Astrocyte (in vitro differentiated cells and primary cell): ENCODE measurements around the gene ANKRD33B. TPM values are rescaled to one million over a fixed set of nuclear protein-coding genes. Genes with fewer than 3 reads are reported as not detected.

Source experiments
- DNase-seq: peaks from one replicate; pipeline ENCODE4 v3.0.0-alpha.2; 2010; ENCODE audit warnings: low read depth
- FAIRE-seq: peaks from 2 replicates; lab custom pipeline; 2011; peaks lifted over from hg19 to GRCh38; lab: Jason Lieb, UNC
- H2AFZ ChIP-seq: 2 replicates; pipeline ENCODE4 v1.6.0; 2012; ENCODE audit warnings: low read depth, low read length, inconsistent platforms
- H3K27ac ChIP-seq: 2 replicates; pipeline ENCODE4 v1.5.1; 2011; ENCODE audit warnings: low read depth, low read length, inconsistent platforms
- H3K27me3 ChIP-seq: 2 replicates; pipeline ENCODE4 v1.6.0; 2011; ENCODE audit warnings: low read length, inconsistent platforms; ENCODE audit not compliant: insufficient read depth
- H3K36me3 ChIP-seq: 2 replicates; pipeline ENCODE4 v1.5.1; 2011; ENCODE audit warnings: low read length, inconsistent platforms; ENCODE audit not compliant: insufficient read depth
- H3K4me1 ChIP-seq: 2 replicates; pipeline ENCODE4 v1.5.1; 2011; ENCODE audit warnings: low read length, inconsistent platforms; ENCODE audit not compliant: insufficient read depth
- H3K4me2 ChIP-seq: 2 replicates; pipeline ENCODE4 v1.6.0; 2012; ENCODE audit warnings: low read length, inconsistent platforms
- H3K4me3 ChIP-seq: 2 replicates; pipeline ENCODE4 v1.5.1; 2011; ENCODE audit warnings: low read depth, mild to moderate bottlenecking, low read length, inconsistent platforms; ENCODE audit not compliant: insufficient read depth
- H3K79me2 ChIP-seq: 2 replicates; pipeline ENCODE4 v1.6.0; 2012; ENCODE audit warnings: mild to moderate bottlenecking, low read length, inconsistent platforms; ENCODE audit not compliant: insufficient read depth
- H3K9ac ChIP-seq: 2 replicates; pipeline ENCODE4 v1.6.0; 2012; ENCODE audit warnings: mild to moderate bottlenecking, low read length, inconsistent platforms
- H3K9me3 ChIP-seq: 2 replicates; pipeline ENCODE4 v1.5.1; 2012; ENCODE audit warnings: low read depth, mild to moderate bottlenecking, low read length, inconsistent platforms; ENCODE audit not compliant: insufficient read depth
- H4K20me1 ChIP-seq: 2 replicates; pipeline ENCODE4 v1.6.0; 2012; ENCODE audit warnings: low read length, inconsistent platforms; ENCODE audit not compliant: insufficient read depth
- H3K27ac Mint-ChIP-seq: one replicate; pipeline ENCODE4 v1.8.0; 2021; ENCODE audit warnings: mild to moderate bottlenecking, mixed read lengths; ENCODE audit not compliant: unreplicated experiment
- H3K27me3 Mint-ChIP-seq: one replicate; pipeline ENCODE4 v1.8.0; 2021; ENCODE audit warnings: low read depth, mixed read lengths; ENCODE audit not compliant: unreplicated experiment
- H3K36me3 Mint-ChIP-seq: one replicate; pipeline ENCODE4 v1.8.0; 2021; ENCODE audit warnings: low read depth, mixed read lengths; ENCODE audit not compliant: unreplicated experiment
- H3K4me1 Mint-ChIP-seq: one replicate; pipeline ENCODE4 v1.8.0; 2021; ENCODE audit warnings: low read depth, mixed read lengths; ENCODE audit not compliant: unreplicated experiment
- H3K4me3 Mint-ChIP-seq: one replicate; pipeline ENCODE4 v1.8.0; 2021; ENCODE audit warnings: mild to moderate bottlenecking, moderate library complexity, mixed read lengths; ENCODE audit not compliant: unreplicated experiment
- H3K9me3 Mint-ChIP-seq: one replicate; pipeline ENCODE4 v1.8.0; 2021; ENCODE audit warnings: mild to moderate bottlenecking, mixed read lengths; ENCODE audit not compliant: unreplicated experiment
- EZH2 ChIP-seq: IDR thresholded peaks from 2 replicates; pipeline ENCODE4 v1.6.1; 2012; ENCODE audit warnings: mild to moderate bottlenecking, low read length, inconsistent platforms; ENCODE audit not compliant: insufficient read depth
- total RNA-seq: library from RNA; stranded (reverse); gene quantifications from 2 replicates; pipeline ENCODE4 v1.2.1, GENCODE V29; 2021
- TF ChIP-seq, protein P1 (sequence below): IDR thresholded peaks from 2 replicates; pipeline ENCODE4 v1.5.1; 2011; ENCODE audit warnings: low read depth, mild to moderate bottlenecking, inconsistent platforms, low read length, moderate library complexity; ENCODE audit not compliant: insufficient read depth

The ANKRD33B gene
- total RNA-seq, 1 donor from 2014 or later = 22.7 TPM

DNA sequence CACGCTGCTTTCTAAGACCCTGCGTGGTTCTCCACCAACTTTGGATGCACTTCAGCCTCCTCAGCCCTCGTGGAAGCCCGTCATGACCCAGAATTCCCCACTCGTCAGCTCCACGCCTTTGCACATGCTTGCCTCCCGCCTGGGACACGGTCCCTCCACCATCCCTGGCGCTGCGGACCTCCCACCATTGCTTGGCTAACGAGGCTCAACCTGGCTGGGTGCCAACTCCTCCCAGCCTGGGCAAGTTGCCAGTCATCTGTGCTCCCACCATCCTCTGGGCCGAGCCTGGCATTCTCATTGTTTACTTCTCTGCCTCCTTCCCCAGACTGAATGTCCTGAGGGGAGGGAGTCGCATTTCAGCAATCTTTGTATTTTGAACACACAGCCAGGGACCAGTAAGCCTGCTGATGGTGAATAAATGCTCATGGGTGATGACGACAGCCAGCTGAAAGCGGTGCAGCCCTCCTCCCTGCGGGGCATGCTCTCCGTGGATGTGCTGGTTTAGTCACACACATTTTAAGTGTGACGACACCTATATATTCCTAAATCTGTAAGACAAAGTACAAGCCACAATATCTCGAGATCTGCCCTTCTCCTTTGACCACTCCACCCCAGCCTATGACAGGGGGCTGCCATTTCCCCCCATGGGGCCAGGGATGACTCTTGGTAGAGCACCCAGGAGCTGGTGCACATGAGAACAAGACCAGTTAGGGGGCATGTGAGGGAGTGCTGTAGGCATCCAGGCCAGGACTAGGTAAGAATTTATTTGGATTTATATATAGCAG lies 37.6 kb downstream of the ANKRD33B start:
- DNase-seq (peak; percentile 87), FAIRE-seq (no peak)
- Histone ChIP-seq H3K4me2 (peak overlapping the region; percentile 77), H4K20me1 (no peaks in the 10 kb centered on the region), H3K27ac (peak overlapping the region; percentile 34), H3K4me1 (peaks cover 27% of the 10 kb centered on the region), H3K9ac (peak overlapping the region; percentile 52), H3K9me3 (no peaks in the 10 kb centered on the region), H3K4me3 (peak overlapping the region; percentile 30), H2AFZ (peak overlapping the region; percentile 22), H3K36me3 (no peaks in the 10 kb centered on the region), H3K27me3 (no peaks in the 10 kb centered on the region), H3K79me2 (no peaks in the 10 kb centered on the region)
- Mint-ChIP-seq H3K4me1 (peaks cover 45% of the 10 kb centered on the region), H3K36me3 (peaks cover 2% of the 10 kb centered on the region), H3K27ac (peak overlapping the region; percentile 69), H3K4me3 (peak overlapping the region; percentile 64), H3K27me3 (no peaks in the 10 kb centered on the region), H3K9me3 (peaks cover 6% of the 10 kb centered on the region)
- no peak for TF ChIP-seq EZH2
- TF ChIP-seq, protein P1, sequence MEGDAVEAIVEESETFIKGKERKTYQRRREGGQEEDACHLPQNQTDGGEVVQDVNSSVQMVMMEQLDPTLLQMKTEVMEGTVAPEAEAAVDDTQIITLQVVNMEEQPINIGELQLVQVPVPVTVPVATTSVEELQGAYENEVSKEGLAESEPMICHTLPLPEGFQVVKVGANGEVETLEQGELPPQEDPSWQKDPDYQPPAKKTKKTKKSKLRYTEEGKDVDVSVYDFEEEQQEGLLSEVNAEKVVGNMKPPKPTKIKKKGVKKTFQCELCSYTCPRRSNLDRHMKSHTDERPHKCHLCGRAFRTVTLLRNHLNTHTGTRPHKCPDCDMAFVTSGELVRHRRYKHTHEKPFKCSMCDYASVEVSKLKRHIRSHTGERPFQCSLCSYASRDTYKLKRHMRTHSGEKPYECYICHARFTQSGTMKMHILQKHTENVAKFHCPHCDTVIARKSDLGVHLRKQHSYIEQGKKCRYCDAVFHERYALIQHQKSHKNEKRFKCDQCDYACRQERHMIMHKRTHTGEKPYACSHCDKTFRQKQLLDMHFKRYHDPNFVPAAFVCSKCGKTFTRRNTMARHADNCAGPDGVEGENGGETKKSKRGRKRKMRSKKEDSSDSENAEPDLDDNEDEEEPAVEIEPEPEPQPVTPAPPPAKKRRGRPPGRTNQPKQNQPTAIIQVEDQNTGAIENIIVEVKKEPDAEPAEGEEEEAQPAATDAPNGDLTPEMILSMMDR = no peak

DNA sequence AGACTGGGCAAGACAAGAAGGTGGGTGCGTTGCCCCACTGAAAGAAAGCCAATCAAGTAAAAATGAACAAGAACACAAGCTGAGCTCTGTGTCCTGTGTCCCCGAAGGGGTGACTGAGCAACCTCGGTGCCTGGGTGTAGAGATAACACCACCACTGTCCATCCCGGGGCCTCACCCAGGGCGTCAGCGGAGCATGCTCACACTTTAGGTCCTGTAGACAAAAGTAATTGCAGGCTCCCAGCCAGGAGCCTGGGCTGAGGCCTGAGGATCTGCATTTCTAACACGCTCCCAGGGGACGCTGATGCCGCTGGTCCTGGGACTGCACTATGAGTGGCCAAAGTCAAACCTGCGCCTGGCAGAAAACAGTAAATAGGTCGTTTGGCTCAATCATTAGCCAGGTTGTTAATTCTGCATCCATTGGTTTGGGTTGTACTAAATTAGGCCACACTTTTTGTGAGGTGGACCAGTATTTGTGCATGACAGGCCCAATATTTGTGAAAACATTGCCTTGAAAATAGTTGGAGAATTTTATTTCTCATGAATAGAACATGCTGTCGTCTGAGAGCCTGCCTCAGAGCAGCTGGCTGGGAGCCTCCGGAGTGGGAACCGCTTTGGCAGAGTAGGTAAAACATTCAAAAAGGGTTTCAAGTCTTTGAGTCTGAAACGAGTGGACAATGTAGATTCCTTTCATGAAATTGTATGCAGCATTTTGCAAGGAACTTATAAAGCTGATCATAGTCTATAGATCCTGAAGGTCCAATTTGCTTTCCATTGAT lies 38.3 kb downstream of the ANKRD33B start:
- Histone ChIP-seq H3K9ac (peak overlapping the region; percentile 52), H3K4me3 (no peak overlapping the region), H3K9me3 (no peaks in the 10 kb centered on the region), H3K27ac (no peak overlapping the region), H2AFZ (peak overlapping the region; percentile 22), H3K79me2 (no peaks in the 10 kb centered on the region), H3K4me1 (peaks cover 33% of the 10 kb centered on the region), H3K27me3 (no peaks in the 10 kb centered on the region), H3K4me2 (peak overlapping the region; percentile 77), H4K20me1 (peaks cover 2% of the 10 kb centered on the region), H3K36me3 (no peaks in the 10 kb centered on the region)
- DNase-seq (no peak), FAIRE-seq (no peak)
- peaks cover 3% of the 10 kb centered on the region for H3K36me3 Mint-ChIP-seq
- no peak overlapping the region for H3K27ac Mint-ChIP-seq
- peaks cover 4% of the 10 kb centered on the region for H3K9me3 Mint-ChIP-seq
- H3K4me1 Mint-ChIP-seq = peaks cover 43% of the 10 kb centered on the region
- H3K27me3 Mint-ChIP-seq = no peaks in the 10 kb centered on the region
- H3K4me3 Mint-ChIP-seq = peak overlapping the region; percentile 64
- no peak for TF ChIP-seq EZH2
- TF ChIP-seq, protein P1 = no peak
